GM06990 (cell line): ENCODE data around the gene PAX5.

Source experiments
- DNase-seq: peaks from one replicate; pipeline ENCODE4 v3.0.0-alpha.2; 2011; ENCODE audit not compliant: insufficient read length; ENCODE audit errors: extremely low read depth
- H3K27me3 ChIP-seq: replicated peaks from 2 replicates; pipeline ENCODE4 v1.6.0; 2011; ENCODE audit warnings: low read length; ENCODE audit not compliant: control insufficient read depth, insufficient read depth
- H3K36me3 ChIP-seq: 2 replicates; pipeline ENCODE4 v1.5.1; 2011; ENCODE audit warnings: low read length; ENCODE audit not compliant: control insufficient read depth, insufficient read depth
- H3K4me3 ChIP-seq: replicated peaks from 2 replicates; pipeline ENCODE4 v1.5.1; 2011; ENCODE audit warnings: low read depth, mild to moderate bottlenecking, control low read depth, low read length
- CTCF ChIP-seq: IDR thresholded peaks from 2 replicates; pipeline ENCODE4 v1.5.1; 2011; ENCODE audit warnings: low read length, control low read depth, mild to moderate bottlenecking, inconsistent platforms; ENCODE audit not compliant: insufficient read depth, poor library complexity, severe bottlenecking

Gene PAX5

GRCh38 chr9:36937951-36938350 lies 96.1 kb downstream of the PAX5 start:
- no peak for DNase-seq

GRCh38 chr9:36937346-36937745 lies 96.7 kb downstream of the PAX5 start:
- H3K36me3 ChIP-seq, result peaks cover 28% of the 10 kb centered on the region
- H3K4me3 ChIP-seq, result no peak overlapping the region
- no peak for DNase-seq
- no peak for TF ChIP-seq CTCF
- H3K27me3 ChIP-seq, result no peaks in the 10 kb centered on the region

More at GRCh38 chr9:36937951-36938350, 96.1 kb downstream of the PAX5 start:
- Histone ChIP-seq H3K36me3 (peaks cover 32% of the 10 kb centered on the region), H3K27me3 (no peaks in the 10 kb centered on the region), H3K4me3 (no peak overlapping the region)
- no peak for TF ChIP-seq CTCF

- Histone ChIP-seq H3K36me3 (peaks cover 27% of the 10 kb centered on the region), H3K27me3 (no peaks in the 10 kb centered on the region), H3K4me3 (no peak overlapping the region)
- TF ChIP-seq CTCF, result no peak
- DNase-seq, result no peak
Measured at GRCh38 chr9:36936498-36936831, 97.6 kb downstream of the PAX5 start.

GRCh38 chr9:36935768-36936497 lies 98.1 kb downstream of the PAX5 start:
- H3K36me3 ChIP-seq, result peaks cover 27% of the 10 kb centered on the region
- no peak for TF ChIP-seq CTCF

GRCh38 chr9:36935332-36935731 lies 98.7 kb downstream of the PAX5 start:
- Histone ChIP-seq H3K36me3 (peaks cover 24% of the 10 kb centered on the region), H3K4me3 (no peak overlapping the region), H3K27me3 (no peaks in the 10 kb centered on the region)
- no peak for DNase-seq
- TF ChIP-seq CTCF, result no peak

More at GRCh38 chr9:36935768-36936497, 98.1 kb downstream of the PAX5 start:
- Histone ChIP-seq H3K4me3 (no peak overlapping the region), H3K27me3 (no peaks in the 10 kb centered on the region)
- DNase-seq, result no peak
